Muscle of leg (tissue), 11 donors: Measurements from ENCODE around the gene SNX2. TPM values are rescaled to one million over a fixed set of nuclear protein-coding genes. Genes with fewer than 3 reads are reported as not detected.

Experiments
- DNase-seq: peaks from one replicate; pipeline ENCODE4 v3.0.0; 2013
- H3K27ac ChIP-seq: one replicate; pipeline ENCODE4 v1.5.1; 2013; ENCODE audit warnings: mild to moderate bottlenecking, low read length, control low read depth
- H3K27me3 ChIP-seq: one replicate; pipeline ENCODE4 v1.6.1; 2013; ENCODE audit warnings: low read length; ENCODE audit not compliant: control insufficient read depth, insufficient read depth
- H3K36me3 ChIP-seq: one replicate; pipeline ENCODE4 v1.6.1; 2013; ENCODE audit warnings: low read length; ENCODE audit not compliant: control insufficient read depth, insufficient read depth
- H3K4me1 ChIP-seq: one replicate; pipeline ENCODE4 v1.6.1; 2013; ENCODE audit warnings: low read length; ENCODE audit not compliant: control insufficient read depth, insufficient read depth
- H3K4me3 ChIP-seq: one replicate; pipeline ENCODE4 v1.5.1; 2013; ENCODE audit warnings: low read length, control low read depth
- H3K9me3 ChIP-seq: replicated peaks from 2 replicates; pipeline ENCODE4 v1.6.1; 2013; ENCODE audit warnings: low read depth, low read length; ENCODE audit not compliant: control insufficient read depth
- WGBS: methylation state at CpG from one replicate; pipeline ENCODE4 v1.1.5; 2013; ENCODE audit warnings: missing lambda C conversion rate; ENCODE audit not compliant: insufficient coverage; 5-methylcytosine and 5-hydroxymethylcytosine counted together
- polyA plus RNA-seq, 8 donors: library from polyadenylated mRNA; unstranded; fragments of 120-200 nt; gene quantifications; one replicate each; pipeline versions ENCODE4 v1.2.1 to v1.2.3, GENCODE V29; 2013; ENCODE audit warnings: inconsistent platforms in 1 of 8, low replicate concordance in 1 of 8; ENCODE audit not compliant: insufficient read length in 8 of 8, insufficient read depth in 1 of 8
- total RNA-seq: library from RNA; stranded (reverse); fragments of 120-200 nt; gene quantifications from one replicate; pipeline ENCODE4 v1.2.4, GENCODE V29; 2013

Gene SNX2
- total and polyA plus RNA-seq, 9 donors = 46.4 to 65.9 (median 51.6) TPM

- Histone ChIP-seq H3K9me3 (no peaks in the 10 kb centered on the region), H3K4me3 (no peak overlapping the region), H3K36me3 (no peaks in the 10 kb centered on the region), H3K4me1 (peaks cover 3% of the 10 kb centered on the region), H3K27me3 (no peaks in the 10 kb centered on the region), H3K27ac (no peak overlapping the region)
- peak; percentile 33 for DNase-seq
- WGBS = no CpG with 5 or more reads among the region's 2 CpGs
Measured at GRCh38 chr5:122877518-122877917, 102.6 kb downstream of the SNX2 start.

- Histone ChIP-seq H3K4me1 (peaks cover 3% of the 10 kb centered on the region), H3K27me3 (no peaks in the 10 kb centered on the region), H3K9me3 (no peaks in the 10 kb centered on the region), H3K36me3 (no peaks in the 10 kb centered on the region), H3K27ac (no peak overlapping the region), H3K4me3 (no peak overlapping the region)
- 67% methylated on average over 1 of the region's 3 CpGs for WGBS
- DNase-seq = peak; percentile 54
Measured at GRCh38 chr5:122879076-122879475, 104.2 kb downstream of the SNX2 start.

Other genes starting within 250 kb of the SNX2 start
- gene SNX24, start 70.5 kb downstream of the SNX2 start, total RNA-seq = 9.9 TPM
- 10 to 100 TPM in 5 of 8 donors, 1 to 10 TPM in 3; 8.9 to 13.2 (median 10.6) TPM for gene SNX24, start 70.5 kb downstream of the SNX2 start, polyA plus RNA-seq